ENCODE results near the gene HDAC9. TPM values are rescaled to one million over a fixed set of nuclear protein-coding genes. Genes with fewer than 3 reads are reported as not detected.
A peak's percentile ranks its signal among the peaks of the same experiment; 100 is the strongest.

HDAC9 gene
- total RNA-seq, 1 donor = 20.9 TPM

GRCh38 chr7:18473119-18473518, 22.4 kb upstream of the HDAC9 start:
- Histone ChIP-seq H3K4me1 (ENCODE audit: insufficient read depth, low read length) (no peaks in the 10 kb centered on the region), H3K4me3 (ENCODE audit: low read length) (no peak overlapping the region), H3K9me3 (ENCODE audit: low read depth, low read length) (no peaks in the 10 kb centered on the region), H3K27me3 (ENCODE audit: insufficient read depth, low read length) (no peaks in the 10 kb centered on the region)

DNA sequence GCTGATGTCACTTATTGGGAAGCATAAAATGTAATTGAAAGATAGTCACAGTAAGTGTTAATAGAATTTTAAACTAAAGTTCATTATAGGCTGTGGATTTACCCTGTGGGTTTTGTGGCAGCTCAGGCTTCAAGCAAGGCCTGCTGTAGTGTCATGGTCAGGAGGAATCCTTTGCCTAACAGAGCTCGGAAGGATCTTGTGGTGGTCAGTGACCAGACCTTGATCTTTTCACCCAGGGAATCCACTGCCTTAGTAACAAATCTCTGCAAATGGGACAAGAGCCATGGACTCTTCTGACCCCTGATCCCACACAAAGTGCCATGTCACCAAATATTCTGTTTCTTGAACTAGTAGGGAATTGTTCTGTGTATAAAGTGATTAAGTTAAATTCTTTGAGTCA, 20.6 kb upstream of the HDAC9 start:
- H3K27me3 ChIP-seq (ENCODE audit: insufficient read depth, low read length) = no peaks in the 10 kb centered on the region
- no peaks in the 10 kb centered on the region for H3K9me3 ChIP-seq (ENCODE audit: low read depth, low read length)
- no peaks in the 10 kb centered on the region for H3K4me1 ChIP-seq (ENCODE audit: insufficient read depth, low read length)
- no peak overlapping the region for H3K4me3 ChIP-seq (ENCODE audit: low read length)

DNA sequence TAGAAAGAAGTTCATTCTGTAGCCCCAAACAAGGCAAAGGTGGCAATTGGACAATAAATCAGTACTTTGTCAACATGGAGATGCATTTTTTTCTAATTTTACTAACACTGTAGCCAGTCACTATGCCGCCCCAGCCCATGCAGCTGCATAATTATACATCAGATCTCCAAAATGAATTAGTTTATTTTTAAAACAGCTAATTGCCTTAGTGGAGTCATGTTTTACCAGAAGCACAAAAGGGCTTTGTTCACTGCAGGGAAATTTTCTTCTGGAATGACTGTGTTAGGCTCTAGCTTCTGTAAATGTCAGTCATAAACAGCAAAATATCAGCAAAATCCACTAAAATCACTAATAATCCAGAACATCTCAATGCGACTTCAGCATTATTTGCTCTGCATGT, 20.1 kb upstream of the HDAC9 start:
- H3K4me3 ChIP-seq (ENCODE audit: low read length) = no peak overlapping the region

GRCh38 chr7:18481776-18482175, 13.8 kb upstream of the HDAC9 start:
- no peaks in the 10 kb centered on the region for H3K9me3 ChIP-seq (ENCODE audit: low read depth, low read length)
- H3K4me1 ChIP-seq (ENCODE audit: insufficient read depth, low read length) = no peaks in the 10 kb centered on the region
- no peak overlapping the region for H3K4me3 ChIP-seq (ENCODE audit: low read length)
- H3K27me3 ChIP-seq (ENCODE audit: insufficient read depth, low read length) = no peaks in the 10 kb centered on the region

More for the DNA sequence above, 20.1 kb upstream of the HDAC9 start:
- H3K27me3 ChIP-seq (ENCODE audit: insufficient read depth, low read length) = no peaks in the 10 kb centered on the region
- H3K9me3 ChIP-seq (ENCODE audit: low read depth, low read length) = no peaks in the 10 kb centered on the region
- H3K4me1 ChIP-seq (ENCODE audit: insufficient read depth, low read length) = no peaks in the 10 kb centered on the region

- no peaks in the 10 kb centered on the region for H3K27me3 ChIP-seq (ENCODE audit: insufficient read depth, low read length)
- no peaks in the 10 kb centered on the region for H3K4me1 ChIP-seq (ENCODE audit: insufficient read depth, low read length)
- H3K9me3 ChIP-seq (ENCODE audit: low read depth, low read length) = no peaks in the 10 kb centered on the region
- H3K4me3 ChIP-seq (ENCODE audit: low read length) = no peak overlapping the region
Observed at GRCh38 chr7:18488049-18488448, 7.5 kb upstream of the HDAC9 start.

- no peaks in the 10 kb centered on the region for H3K4me1 ChIP-seq (ENCODE audit: insufficient read depth, low read length)
- no peaks in the 10 kb centered on the region for H3K27me3 ChIP-seq (ENCODE audit: insufficient read depth, low read length)
- H3K4me3 ChIP-seq (ENCODE audit: low read length) = no peak overlapping the region
- H3K9me3 ChIP-seq (ENCODE audit: low read depth, low read length) = no peaks in the 10 kb centered on the region
Observed at GRCh38 chr7:18489624-18490023, 5.9 kb upstream of the HDAC9 start.

DNA sequence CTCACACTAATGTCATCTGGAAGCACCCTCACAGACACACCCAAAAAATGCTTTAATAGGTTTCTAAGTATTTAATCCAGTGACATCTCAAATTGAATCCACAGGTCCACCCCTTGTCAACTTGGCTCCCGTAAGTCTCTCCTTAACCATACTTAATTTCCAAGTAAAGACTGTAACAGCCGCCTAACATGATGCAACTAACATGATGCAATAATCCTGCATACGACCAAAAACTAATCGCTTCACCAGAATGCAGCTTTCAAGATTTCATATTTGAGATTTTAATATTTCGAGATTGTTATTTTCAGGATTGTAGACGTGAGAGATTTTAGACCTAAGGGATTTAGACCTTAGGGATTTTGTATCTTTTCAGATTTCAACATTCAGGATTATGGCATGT, 3.7 kb upstream of the HDAC9 start:
- Histone ChIP-seq H3K9me3 (ENCODE audit: low read depth, low read length) (no peaks in the 10 kb centered on the region), H3K27me3 (ENCODE audit: insufficient read depth, low read length) (no peaks in the 10 kb centered on the region), H3K4me1 (ENCODE audit: insufficient read depth, low read length) (peaks cover 15% of the 10 kb centered on the region), H3K4me3 (ENCODE audit: low read length) (no peak overlapping the region)

GRCh38 chr7:18494406-18494805, 1.1 kb upstream of the HDAC9 start:
- Histone ChIP-seq H3K9me3 (ENCODE audit: low read depth, low read length) (no peaks in the 10 kb centered on the region), H3K27me3 (ENCODE audit: insufficient read depth, low read length) (no peaks in the 10 kb centered on the region), H3K4me3 (ENCODE audit: low read length) (no peak overlapping the region), H3K4me1 (ENCODE audit: insufficient read depth, low read length) (peaks cover 20% of the 10 kb centered on the region)

- H3K9me3 ChIP-seq (ENCODE audit: low read depth, low read length) = no peaks in the 10 kb centered on the region
- H3K4me1 ChIP-seq (ENCODE audit: insufficient read depth, low read length) = peaks cover 20% of the 10 kb centered on the region
- H3K27me3 ChIP-seq (ENCODE audit: insufficient read depth, low read length) = no peaks in the 10 kb centered on the region
- no peak overlapping the region for H3K4me3 ChIP-seq (ENCODE audit: low read length)
Observed at GRCh38 chr7:18494821-18495408, 634 bp upstream of the HDAC9 start.

DNA sequence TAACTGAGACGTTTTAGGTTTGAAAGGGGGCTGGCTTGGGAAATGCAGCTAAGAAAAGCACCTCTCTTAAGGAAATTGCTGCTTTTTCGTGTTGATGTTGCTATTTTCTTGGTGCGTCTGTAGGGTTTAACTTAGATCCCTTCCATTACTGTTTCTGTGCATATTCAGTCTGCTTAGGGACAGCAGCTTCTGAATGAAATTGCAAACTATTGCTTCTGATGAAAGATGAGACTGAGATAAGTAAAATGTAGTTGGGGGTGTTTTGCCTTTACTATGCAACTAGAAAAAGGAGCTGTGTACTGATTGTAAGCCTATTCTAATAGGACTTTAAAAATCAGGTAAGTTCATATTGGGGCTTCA, 772 bp downstream of the HDAC9 start:
- Histone ChIP-seq H3K4me3 (ENCODE audit: low read length) (peak overlapping the region; percentile 45), H3K4me1 (ENCODE audit: insufficient read depth, low read length) (peaks cover 20% of the 10 kb centered on the region), H3K9me3 (ENCODE audit: low read depth, low read length) (no peaks in the 10 kb centered on the region), H3K27me3 (ENCODE audit: insufficient read depth, low read length) (no peaks in the 10 kb centered on the region)

GRCh38 chr7:18497082-18497481, 1.5 kb downstream of the HDAC9 start:
- no peaks in the 10 kb centered on the region for H3K27me3 ChIP-seq (ENCODE audit: insufficient read depth, low read length)
- H3K4me1 ChIP-seq (ENCODE audit: insufficient read depth, low read length) = peaks cover 20% of the 10 kb centered on the region
- H3K4me3 ChIP-seq (ENCODE audit: low read length) = no peak overlapping the region
- no peaks in the 10 kb centered on the region for H3K9me3 ChIP-seq (ENCODE audit: low read depth, low read length)

GRCh38 chr7:18497800-18498199, 2.3 kb downstream of the HDAC9 start:
- no peaks in the 10 kb centered on the region for H3K9me3 ChIP-seq (ENCODE audit: low read depth, low read length)
- H3K4me1 ChIP-seq (ENCODE audit: insufficient read depth, low read length) = peaks cover 20% of the 10 kb centered on the region
- H3K4me3 ChIP-seq (ENCODE audit: low read length) = no peak overlapping the region
- no peaks in the 10 kb centered on the region for H3K27me3 ChIP-seq (ENCODE audit: insufficient read depth, low read length)

GRCh38 chr7:18498341-18498740, 2.8 kb downstream of the HDAC9 start:
- no peaks in the 10 kb centered on the region for H3K27me3 ChIP-seq (ENCODE audit: insufficient read depth, low read length)
- H3K9me3 ChIP-seq (ENCODE audit: low read depth, low read length) = no peaks in the 10 kb centered on the region
- peaks cover 20% of the 10 kb centered on the region for H3K4me1 ChIP-seq (ENCODE audit: insufficient read depth, low read length)
- H3K4me3 ChIP-seq (ENCODE audit: low read length) = no peak overlapping the region

DNA sequence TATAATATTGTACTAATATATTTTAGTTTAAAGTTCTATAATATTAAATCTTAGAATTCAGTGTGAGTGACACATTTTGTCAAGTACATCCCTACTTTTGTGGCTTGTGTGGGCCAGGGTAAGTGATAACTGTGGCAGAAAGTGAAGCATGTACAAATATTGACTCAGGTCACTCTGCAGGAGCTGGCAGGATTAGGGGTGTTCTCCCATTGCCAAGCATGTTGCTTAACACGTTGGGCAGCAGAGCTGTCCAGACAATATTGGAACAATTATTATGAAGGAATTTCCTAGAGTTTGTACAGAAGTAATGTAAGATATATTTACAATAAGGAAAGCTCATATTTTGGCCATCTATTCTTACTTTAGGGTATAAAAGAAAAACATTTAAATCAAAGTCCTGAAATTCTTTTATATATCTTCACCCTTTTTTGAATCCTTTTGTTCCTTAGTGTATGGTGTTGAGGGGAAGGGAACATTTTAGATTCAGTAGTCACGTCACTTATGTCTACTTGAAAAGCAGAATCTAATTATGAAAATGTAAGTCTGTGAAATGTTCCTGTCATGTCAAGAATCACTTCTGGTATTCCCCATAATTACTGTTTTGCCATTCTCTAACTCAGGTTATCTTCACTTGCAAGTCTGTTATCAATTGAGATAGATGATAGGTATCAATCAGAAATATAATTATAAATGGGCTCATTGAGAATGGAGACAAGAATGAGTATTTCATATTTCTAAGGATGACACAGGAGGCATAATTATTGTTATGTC, 4.0 kb downstream of the HDAC9 start:
- Histone ChIP-seq H3K9me3 (ENCODE audit: low read depth, low read length) (no peaks in the 10 kb centered on the region), H3K27me3 (ENCODE audit: insufficient read depth, low read length) (no peaks in the 10 kb centered on the region), H3K4me1 (ENCODE audit: insufficient read depth, low read length) (peaks cover 20% of the 10 kb centered on the region), H3K4me3 (ENCODE audit: low read length) (no peak overlapping the region)

DNA sequence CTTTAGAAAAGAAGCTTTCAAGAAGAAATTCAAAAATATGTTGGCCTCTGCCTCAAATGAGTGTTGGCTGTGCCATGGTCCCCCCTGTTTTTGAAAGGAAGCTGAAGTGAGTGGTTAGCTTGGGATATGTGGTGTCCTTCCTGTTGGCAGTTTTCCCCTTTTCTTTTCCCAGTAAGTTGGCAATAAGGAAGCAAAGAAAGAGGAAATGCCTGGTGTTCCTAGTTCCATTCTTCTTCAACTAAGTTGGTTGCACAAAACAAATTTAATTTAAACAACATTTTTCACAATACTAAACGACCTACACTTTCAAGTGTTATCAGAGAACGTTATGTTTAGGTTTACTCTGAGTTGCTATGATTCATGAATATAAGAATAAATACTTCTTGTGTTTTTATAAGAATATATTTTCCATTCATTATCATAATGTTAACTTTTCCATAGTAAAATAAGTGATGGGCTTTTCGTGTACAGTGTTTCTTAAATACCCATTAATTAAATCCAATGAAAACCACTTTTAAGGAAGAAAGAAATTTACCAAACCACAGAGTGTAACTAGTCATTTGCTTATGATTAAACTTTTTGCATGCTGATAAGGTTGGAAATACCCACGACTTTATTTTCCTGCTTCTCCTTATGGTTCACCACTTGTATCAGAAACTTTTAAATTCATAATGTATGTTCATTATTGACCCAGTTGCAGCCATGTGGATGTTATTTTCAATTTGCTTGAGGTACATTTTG, 7.7 kb downstream of the HDAC9 start:
- H3K4me1 ChIP-seq (ENCODE audit: insufficient read depth, low read length) = peaks cover 3% of the 10 kb centered on the region

More for the DNA sequence above, 7.7 kb downstream of the HDAC9 start:
- Histone ChIP-seq H3K4me3 (ENCODE audit: low read length) (no peak overlapping the region), H3K9me3 (ENCODE audit: low read depth, low read length) (no peaks in the 10 kb centered on the region), H3K27me3 (ENCODE audit: insufficient read depth, low read length) (no peaks in the 10 kb centered on the region)

Data from mononuclear cell (primary cell).